Mucosa of rectum (tissue), 2 donors: ENCODE measurements around the gene CRYZL1.
"Not testable (repeated sequence)": the region's sequence is repeated elsewhere in the genome, so short reads cannot be mapped to it uniquely, and the experiment has no call there.

Source experiments
- H3K27ac ChIP-seq, 2 donors: one replicate each; pipeline ENCODE4 v1.7.0; 2013; ENCODE audit warnings: inconsistent platforms in 2 of 2, low read depth in 2 of 2, low read length in 2 of 2
- H3K27me3 ChIP-seq, 2 donors: one replicate each; pipeline ENCODE4 v1.7.0; 2013; ENCODE audit warnings: low read length in 2 of 2; ENCODE audit not compliant: control insufficient read depth in 2 of 2, insufficient read depth in 2 of 2
- H3K36me3 ChIP-seq, 2 donors: one replicate each; pipeline ENCODE4 v1.7.0; 2013; ENCODE audit warnings: low read length in 2 of 2; ENCODE audit not compliant: control insufficient read depth in 2 of 2, insufficient read depth in 2 of 2
- H3K4me1 ChIP-seq, 2 donors: one replicate each; pipeline ENCODE4 v1.7.0; 2013; ENCODE audit warnings: low read length in 2 of 2, mild to moderate bottlenecking in 1 of 2; ENCODE audit not compliant: control insufficient read depth in 2 of 2, insufficient read depth in 2 of 2
- H3K4me3 ChIP-seq, 2 donors: one replicate each; pipeline ENCODE4 v1.7.0; 2013; ENCODE audit warnings: low read length in 2 of 2
- H3K9ac ChIP-seq, 2 donors: one replicate each; pipeline ENCODE4 v1.7.0; 2013; ENCODE audit warnings: low read length in 2 of 2, low read depth in 1 of 2, mild to moderate bottlenecking in 1 of 2
- H3K9me3 ChIP-seq, 2 donors: one replicate each; pipeline ENCODE4 v1.7.0; 2013; ENCODE audit warnings: low read length in 2 of 2; ENCODE audit not compliant: control insufficient read depth in 2 of 2
- donor health status: healthy.
- donor health status: Normal muscosa, but diverticular disease.

Gene CRYZL1

GRCh38 chr21:33640697-33641351 is 717 bp downstream of the CRYZL1 start:
- Histone ChIP-seq H3K4me1 (peaks cover 13 to 16% of the 10 kb centered on the region in 2 donors), H3K36me3 (peaks cover 0 to 2% of the 10 kb centered on the region in 2 donors), H3K27ac (peak overlapping the region; percentile 96 to 97), H3K4me3 (peak overlapping the region; percentile 99), H3K9ac (peak overlapping the region; percentile 76 to 94), H3K27me3 (no peaks in the 10 kb centered on the region), H3K9me3 (no peaks in the 10 kb centered on the region)

GRCh38 chr21:33634254-33634653 is 7.3 kb downstream of the CRYZL1 start:
- Histone ChIP-seq H3K4me3 (no peak overlapping the region), H3K9ac (no peak overlapping the region), H3K9me3 (no peaks in the 10 kb centered on the region), H3K36me3 (peaks cover 5 to 19% of the 10 kb centered on the region in 2 donors), H3K27ac (no peak overlapping the region), H3K4me1 (no peaks in the 10 kb centered on the region), H3K27me3 (no peaks in the 10 kb centered on the region)

- H3K27me3 ChIP-seq, H3K9me3 ChIP-seq, H3K4me3 ChIP-seq, H3K27ac ChIP-seq, H3K4me1 ChIP-seq, H3K9ac ChIP-seq: not testable (repeated sequence)
- peaks cover 13 to 27% of the 10 kb centered on the region in 2 donors for H3K36me3 ChIP-seq
Observed at GRCh38 chr21:33626151-33626550, 15.4 kb downstream of the CRYZL1 start.

GRCh38 chr21:33622253-33622652 is 19.3 kb downstream of the CRYZL1 start:
- Histone ChIP-seq H3K9me3 (no peaks in the 10 kb centered on the region), H3K4me3 (no peak overlapping the region), H3K36me3 (peaks cover 10 to 20% of the 10 kb centered on the region in 2 donors)

GRCh38 chr21:33619726-33620125 is 21.8 kb downstream of the CRYZL1 start:
- H3K4me3 ChIP-seq = no peak overlapping the region
- H3K4me1 ChIP-seq = no peaks in the 10 kb centered on the region
- H3K9ac ChIP-seq = no peak overlapping the region
- no peak overlapping the region for H3K27ac ChIP-seq
- no peaks in the 10 kb centered on the region for H3K9me3 ChIP-seq
- no peaks in the 10 kb centered on the region for H3K27me3 ChIP-seq
- peaks cover 10 to 20% of the 10 kb centered on the region in 2 donors for H3K36me3 ChIP-seq

More at GRCh38 chr21:33622253-33622652, 19.3 kb downstream of the CRYZL1 start:
- H3K27ac ChIP-seq = no peak overlapping the region
- H3K9ac ChIP-seq = no peak overlapping the region
- H3K27me3 ChIP-seq = no peaks in the 10 kb centered on the region
- H3K4me1 ChIP-seq = no peaks in the 10 kb centered on the region

- no peaks in the 10 kb centered on the region for H3K27me3 ChIP-seq
- peaks cover 5 to 22% of the 10 kb centered on the region in 2 donors for H3K36me3 ChIP-seq
- no peak overlapping the region for H3K27ac ChIP-seq
Observed at GRCh38 chr21:33618407-33618806, 23.1 kb downstream of the CRYZL1 start.

GRCh38 chr21:33617565-33617964 is 24.0 kb downstream of the CRYZL1 start:
- H3K4me1 ChIP-seq, H3K27me3 ChIP-seq, H3K9ac ChIP-seq, H3K9me3 ChIP-seq, H3K4me3 ChIP-seq, H3K27ac ChIP-seq: not testable (repeated sequence)
- H3K36me3 ChIP-seq = peaks cover 8 to 23% of the 10 kb centered on the region in 2 donors

More at GRCh38 chr21:33618407-33618806, 23.1 kb downstream of the CRYZL1 start:
- Histone ChIP-seq H3K4me3 (no peak overlapping the region), H3K9me3 (no peaks in the 10 kb centered on the region), H3K9ac (no peak overlapping the region), H3K4me1 (no peaks in the 10 kb centered on the region)

- H3K36me3 ChIP-seq = peaks cover 15 to 33% of the 10 kb centered on the region in 2 donors
- H3K9me3 ChIP-seq = no peaks in the 10 kb centered on the region
- H3K9ac ChIP-seq = no peak overlapping the region
- H3K27ac ChIP-seq = no peak overlapping the region
- no peaks in the 10 kb centered on the region for H3K4me1 ChIP-seq
- no peaks in the 10 kb centered on the region for H3K27me3 ChIP-seq
- no peak overlapping the region for H3K4me3 ChIP-seq
Observed at GRCh38 chr21:33611006-33611744, 30.4 kb downstream of the CRYZL1 start.

GRCh38 chr21:33608559-33608958 is 33.0 kb downstream of the CRYZL1 start:
- Histone ChIP-seq H3K9ac (no peak overlapping the region), H3K36me3 (peaks cover 15 to 34% of the 10 kb centered on the region in 2 donors), H3K27ac (no peak overlapping the region)

GRCh38 chr21:33598051-33598450 is 43.5 kb downstream of the CRYZL1 start:
- no peak overlapping the region for H3K4me3 ChIP-seq
- no peak overlapping the region for H3K27ac ChIP-seq
- H3K9ac ChIP-seq = no peak overlapping the region
- H3K4me1 ChIP-seq = no peaks in the 10 kb centered on the region
- peaks cover 46 to 53% of the 10 kb centered on the region in 2 donors for H3K36me3 ChIP-seq
- no peaks in the 10 kb centered on the region for H3K27me3 ChIP-seq
- no peaks in the 10 kb centered on the region for H3K9me3 ChIP-seq

More at GRCh38 chr21:33608559-33608958, 33.0 kb downstream of the CRYZL1 start:
- Histone ChIP-seq H3K4me3 (no peak overlapping the region), H3K27me3 (no peaks in the 10 kb centered on the region), H3K4me1 (no peaks in the 10 kb centered on the region), H3K9me3 (no peaks in the 10 kb centered on the region)
